SK-N-DZ (cell line): Measurements from ENCODE around the gene PERM1.

Experiments
- DNase-seq: peaks from one replicate; pipeline ENCODE4 v3.0.0-alpha.2; 2015; ENCODE audit warnings: low spot score

PERM1 gene

GRCh38 chr1:964691-965525 is 17.0 kb downstream of the PERM1 start:
- no peak for DNase-seq

DNA sequence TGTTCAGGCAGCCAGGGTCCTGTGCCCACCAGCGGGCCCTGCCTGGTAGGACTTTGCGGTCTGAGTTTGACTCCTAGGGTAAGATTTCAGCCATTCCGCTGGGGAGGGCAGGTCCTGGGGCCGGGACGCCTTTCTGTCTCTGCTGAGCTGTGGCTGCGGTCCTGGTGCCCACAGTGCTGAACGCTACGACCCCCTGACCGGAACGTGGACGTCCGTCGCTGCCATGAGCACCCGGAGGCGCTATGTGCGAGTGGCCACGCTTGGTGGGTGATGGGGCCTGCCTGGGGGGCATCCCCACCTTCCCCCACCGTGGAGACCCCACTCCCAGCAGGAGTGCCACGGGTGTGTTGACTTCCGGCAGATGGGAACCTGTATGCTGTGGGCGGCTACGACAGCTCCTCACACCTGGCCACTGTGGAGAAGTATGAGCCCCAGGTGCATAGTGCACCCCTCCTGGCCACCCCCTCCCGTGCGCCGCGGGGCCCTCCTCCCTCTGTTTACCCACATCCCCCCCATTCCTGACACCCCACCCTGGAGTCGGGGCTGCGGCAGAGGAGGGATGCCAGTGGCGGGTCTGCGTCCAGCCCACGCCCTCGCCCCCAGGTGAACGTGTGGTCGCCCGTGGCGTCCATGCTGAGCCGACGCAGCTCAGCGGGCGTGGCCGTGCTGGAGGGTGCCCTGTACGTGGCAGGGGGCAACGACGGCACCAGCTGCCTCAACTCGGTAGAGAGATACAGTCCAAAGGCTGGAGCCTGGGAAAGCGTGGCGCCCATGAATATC is 18.0 kb downstream of the PERM1 start:
- DNase-seq, result no peak

GRCh38 chr1:963301-963651 is 18.6 kb downstream of the PERM1 start:
- DNase-seq, result no peak

DNA sequence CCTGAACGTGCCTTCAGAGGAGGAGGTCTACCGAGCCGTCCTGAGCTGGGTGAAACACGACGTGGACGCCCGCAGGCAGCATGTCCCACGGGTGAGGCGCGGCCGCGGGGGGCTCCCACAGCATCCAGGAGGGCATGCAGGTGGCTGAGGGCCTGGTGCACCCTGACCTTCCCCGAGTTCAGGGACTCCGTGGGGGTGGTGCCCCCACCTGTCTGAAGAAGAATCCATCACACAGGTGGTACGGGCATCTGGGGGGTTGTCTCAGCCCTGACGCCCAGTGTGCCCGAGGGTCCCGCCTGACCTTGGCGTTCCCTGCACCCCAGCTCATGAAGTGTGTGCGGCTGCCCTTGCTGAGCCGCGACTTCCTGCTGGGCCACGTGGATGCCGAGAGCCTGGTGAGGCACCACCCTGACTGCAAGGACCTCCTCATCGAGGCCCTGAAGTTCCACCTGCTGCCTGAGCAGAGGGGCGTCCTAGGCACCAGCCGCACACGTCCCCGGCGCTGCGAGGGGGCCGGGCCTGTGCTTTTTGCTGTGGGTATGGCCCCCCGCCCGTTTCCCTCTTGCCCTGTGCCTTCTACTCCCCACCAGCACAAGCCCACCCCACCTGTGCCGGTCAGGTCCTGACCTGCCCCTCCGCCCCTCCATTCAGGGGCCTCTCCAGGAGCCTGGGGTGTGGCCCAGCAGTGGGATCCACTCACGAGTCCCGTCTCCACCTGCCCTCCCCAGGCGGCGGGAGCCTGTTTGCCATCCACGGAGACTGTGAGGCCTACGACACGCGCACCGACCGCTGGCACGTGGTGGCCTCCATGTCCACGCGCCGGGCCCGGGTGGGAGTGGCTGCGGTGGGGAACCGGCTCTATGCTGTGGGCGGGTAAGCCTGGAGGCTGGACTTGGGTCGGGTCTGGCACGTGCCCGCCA is 19.3 kb downstream of the PERM1 start:
- no peak for DNase-seq

GRCh38 chr1:961132-961669 is 20.7 kb downstream of the PERM1 start:
- DNase-seq, result no peak

DNA sequence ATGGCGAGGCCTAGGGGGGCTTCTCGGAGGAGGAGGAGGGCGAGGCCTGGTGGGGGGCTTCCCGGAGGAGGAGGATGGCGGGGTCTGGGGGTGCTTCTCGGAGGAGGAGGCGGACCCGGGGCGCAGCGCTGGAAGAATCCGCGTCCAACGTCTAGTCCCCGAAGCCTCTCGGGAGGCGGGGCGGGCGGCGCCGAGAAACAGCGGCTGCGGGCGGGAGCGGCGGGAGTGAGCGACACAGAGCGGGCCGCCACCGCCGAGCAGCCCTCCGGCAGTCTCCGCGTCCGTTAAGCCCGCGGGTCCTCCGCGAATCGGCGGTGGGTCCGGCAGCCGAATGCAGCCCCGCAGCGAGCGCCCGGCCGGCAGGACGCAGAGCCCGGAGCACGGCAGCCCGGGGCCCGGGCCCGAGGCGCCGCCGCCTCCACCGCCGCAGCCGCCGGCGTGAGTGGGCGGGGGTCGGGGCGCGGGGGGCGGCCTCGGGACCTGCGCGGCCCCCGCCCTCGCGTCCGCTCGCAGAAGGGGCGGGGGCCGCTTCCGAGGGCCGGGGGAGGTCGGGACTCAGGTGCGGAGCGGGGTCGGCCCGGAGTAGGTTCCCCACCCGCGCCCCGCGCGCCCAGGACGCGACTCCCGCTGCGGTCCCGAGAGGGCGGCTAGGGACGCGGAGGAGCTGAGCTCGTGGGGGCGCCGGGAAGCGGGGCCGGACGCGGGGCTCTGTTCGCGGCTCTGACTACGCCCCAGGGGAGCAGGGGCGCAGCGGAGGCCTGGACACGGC is 21.3 kb downstream of the PERM1 start, which contains the start of gene KLHL17:
KLHL17 (plus strand) TSS at position 222 of the 769 bp plus-strand sequence; CDS start at position 332, 110 bp downstream.
- peak; percentile 64 for DNase-seq

DNA sequence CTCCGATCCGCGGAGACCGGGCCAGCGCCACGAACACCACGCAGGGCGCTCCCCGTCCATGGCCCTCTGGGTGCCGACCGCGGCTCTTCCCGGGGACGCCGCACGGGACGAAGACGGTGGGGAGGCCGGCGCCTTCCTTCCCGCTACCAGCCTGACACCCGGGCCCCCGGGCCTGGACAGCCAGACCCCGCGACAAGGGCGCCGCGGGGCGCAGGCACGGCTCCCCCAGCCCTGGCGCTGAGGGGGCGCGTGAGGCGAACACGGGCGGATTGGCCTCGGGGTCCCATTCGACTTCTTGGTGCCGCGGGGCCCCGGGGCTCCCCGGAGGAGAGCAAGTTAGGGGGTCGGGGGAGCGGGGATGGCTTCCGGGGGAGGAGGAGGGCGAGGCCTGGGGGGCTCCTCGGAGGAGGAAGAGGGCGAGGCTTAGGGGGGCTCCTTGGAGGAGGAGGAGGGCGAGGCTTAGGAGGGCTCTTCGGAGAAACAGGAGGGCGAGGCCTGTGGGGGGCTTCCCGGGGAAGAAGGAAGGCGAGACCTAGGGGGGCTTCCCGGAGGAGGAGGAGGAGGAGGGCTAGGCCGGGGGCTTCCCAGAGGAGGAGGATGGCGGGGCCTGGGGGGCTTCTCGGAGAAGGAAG is 22.0 kb downstream of the PERM1 start:
- DNase-seq, result no peak

GRCh38 chr1:958823-959730 is 22.8 kb downstream of the PERM1 start, which contains the start of gene NOC2L:
Gene NOC2L (minus strand): TSS chr1:959256. CDS start chr1:959240, 16 bp downstream.
- peak; percentile 69 for DNase-seq

DNA sequence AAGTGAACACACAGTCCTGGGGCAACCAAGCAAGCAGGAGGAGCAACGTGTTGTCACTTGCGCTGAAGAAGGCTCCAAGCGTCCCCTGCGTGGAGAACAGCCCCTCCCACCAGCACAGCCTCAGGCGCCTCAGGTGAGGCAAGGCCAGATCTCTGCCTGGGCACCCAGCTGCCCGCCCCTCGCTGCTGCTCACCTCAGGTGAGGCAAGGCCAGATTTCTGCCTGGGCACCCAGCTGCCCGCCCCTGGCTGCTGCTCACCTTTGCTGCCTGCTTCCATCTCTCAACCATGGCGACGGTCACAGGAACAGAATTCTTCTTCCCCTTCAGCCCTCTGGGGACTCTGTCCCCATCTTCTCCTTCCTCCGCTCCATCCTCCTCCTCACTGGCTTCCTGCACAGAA is 25.3 kb downstream of the PERM1 start:
- DNase-seq, result no peak

- DNase-seq, result no peak
Observed at GRCh38 chr1:955474-955873, 26.4 kb downstream of the PERM1 start.

DNA sequence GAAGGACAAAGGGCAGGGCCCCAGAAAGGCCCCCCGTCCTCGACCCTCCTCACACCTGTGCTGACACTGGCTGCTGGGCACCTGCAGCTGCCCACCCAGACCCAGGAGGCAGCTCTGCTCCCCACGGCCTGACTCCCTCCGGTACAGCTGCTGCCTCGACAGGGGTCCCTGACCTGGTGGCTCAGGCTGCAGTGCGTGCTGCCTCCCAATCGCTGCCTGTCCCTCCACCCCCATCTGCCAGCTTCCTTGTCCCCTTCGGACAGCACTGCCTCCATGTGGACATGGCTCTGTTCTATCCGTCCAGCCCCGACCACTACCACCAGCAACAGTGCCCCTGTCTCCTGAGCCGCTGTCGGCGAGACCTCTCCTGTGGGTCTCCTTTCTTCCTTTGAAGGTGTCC is 27.0 kb downstream of the PERM1 start:
- no peak for DNase-seq

DNA sequence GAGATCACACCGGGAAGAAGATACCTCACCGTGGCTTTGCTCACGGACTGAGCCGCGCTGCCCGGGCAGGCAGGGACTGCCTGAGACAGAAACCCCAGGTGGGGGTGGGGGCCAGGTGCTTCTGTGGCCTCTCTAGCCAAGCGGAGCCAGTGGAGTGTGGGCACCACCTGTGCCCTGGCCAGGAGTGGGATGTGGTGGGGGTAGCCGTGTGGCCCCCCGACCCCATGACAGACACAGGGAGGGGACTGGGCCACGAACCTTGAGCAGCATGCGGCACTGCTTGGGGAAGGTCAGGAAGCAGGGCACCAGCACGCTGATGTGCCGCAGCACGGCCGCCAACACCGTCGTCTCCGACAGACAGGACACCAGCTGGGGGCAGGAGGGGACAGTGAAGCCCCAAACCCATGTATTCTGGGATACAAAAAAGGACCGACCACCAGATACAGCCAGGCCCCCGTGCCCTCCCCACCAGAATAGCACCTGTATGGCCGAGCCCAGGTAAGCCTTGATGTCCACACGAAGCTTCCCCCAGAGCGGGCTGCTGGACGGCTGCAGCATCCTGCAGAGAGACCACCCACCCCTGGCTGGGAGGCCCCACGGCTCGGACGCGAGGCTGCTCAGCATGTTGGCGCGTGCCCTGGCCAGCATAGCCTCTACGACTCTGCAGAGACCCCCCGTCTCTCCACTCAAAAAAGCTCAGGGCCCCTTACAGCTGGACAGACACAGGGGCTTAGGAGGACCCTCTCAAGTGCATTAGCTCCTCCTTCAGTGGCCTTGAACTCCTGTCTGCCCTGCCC is 28.2 kb downstream of the PERM1 start:
- no peak for DNase-seq

DNA sequence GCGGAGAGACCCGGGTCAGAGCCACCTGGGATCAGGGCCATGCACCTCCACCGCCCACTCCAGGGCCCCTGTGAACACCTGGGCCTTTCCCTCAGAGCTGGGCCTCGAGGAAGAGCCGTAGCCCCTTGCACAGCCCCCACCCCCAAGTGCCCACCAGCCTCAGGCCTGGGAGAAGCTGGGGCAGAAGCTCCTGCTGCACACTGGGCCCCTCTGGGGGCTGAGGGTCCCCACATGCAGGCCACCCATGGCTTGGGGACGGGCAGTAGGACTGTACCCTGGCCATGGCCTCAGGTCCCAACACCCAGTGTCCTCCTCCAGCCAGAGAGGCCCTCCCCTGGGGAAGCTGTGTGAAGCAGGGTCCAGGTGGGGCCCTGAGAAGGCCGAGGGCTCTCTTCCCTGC is 29.3 kb downstream of the PERM1 start:
- DNase-seq, result no peak

GRCh38 chr1:952201-952600 is 29.7 kb downstream of the PERM1 start:
- DNase-seq, result no peak

DNA sequence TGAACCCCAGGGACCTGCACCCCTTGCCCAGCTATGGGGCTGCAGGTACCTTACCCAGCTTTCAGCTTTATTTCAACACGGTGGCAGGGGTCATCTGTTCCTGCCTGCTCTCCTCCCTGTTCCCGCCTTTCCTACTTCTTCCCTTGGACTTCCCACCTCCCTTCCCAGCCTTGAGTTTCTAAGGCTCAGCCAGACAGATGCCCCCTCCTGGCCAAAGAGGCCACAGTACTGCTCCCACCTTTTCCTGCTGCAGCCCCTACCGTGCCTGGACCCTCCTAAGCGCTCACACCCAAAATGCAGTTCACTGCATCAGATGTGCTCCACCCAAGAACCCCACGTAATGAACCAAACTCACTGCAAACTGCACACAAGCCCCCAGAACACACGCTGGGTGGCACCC is 30.5 kb downstream of the PERM1 start:
- DNase-seq, result no peak

GRCh38 chr1:950881-951280 is 31.0 kb downstream of the PERM1 start:
- DNase-seq, result no peak

DNA sequence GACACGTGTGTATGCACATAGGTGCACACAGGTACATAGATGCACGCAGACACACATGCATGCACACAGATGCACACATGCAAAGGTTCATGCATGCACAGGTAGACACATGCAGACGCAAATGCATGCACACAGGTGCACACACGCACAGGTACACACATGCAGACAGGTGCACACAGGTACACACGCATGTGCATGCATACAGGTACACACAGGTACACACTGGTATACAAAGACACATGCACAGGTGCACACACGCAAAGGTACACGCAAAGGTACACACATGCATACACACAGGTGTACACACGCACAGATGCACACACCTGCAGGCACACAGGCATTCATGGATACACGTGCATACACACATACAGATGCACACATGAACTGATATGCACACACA is 31.6 kb downstream of the PERM1 start:
- no peak for DNase-seq

DNA sequence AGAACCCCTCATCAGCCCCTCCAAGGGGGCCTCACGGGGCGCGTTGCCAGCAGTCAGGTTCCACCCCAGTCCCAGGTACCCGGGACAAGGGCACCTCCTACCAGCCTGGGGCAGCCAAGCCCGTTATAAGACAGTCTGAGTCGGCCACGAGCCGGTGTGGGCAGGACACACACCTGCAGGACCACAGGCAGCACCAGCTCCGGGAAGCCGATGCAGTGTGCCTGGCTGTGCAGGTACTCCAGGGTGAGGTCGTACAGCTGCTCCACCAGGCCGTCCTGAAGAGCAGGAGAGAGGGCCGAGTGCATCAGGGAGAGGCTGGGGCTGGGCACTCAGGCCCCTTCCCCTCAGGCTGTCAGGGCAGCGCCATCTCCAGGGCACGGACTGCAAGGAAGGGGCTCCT is 33.9 kb downstream of the PERM1 start:
- no peak for DNase-seq
